CD4-positive, alpha-beta T cell treated with Interleukin-21 for 1 hour (primary cell): ENCODE results near the gene TFPT.
A peak's percentile ranks its signal among the peaks of the same experiment; 100 is the strongest.

Source experiments
- DNase-seq: peaks from one replicate; pipeline ENCODE4 v3.0.0-alpha.2; 2020

Gene TFPT

GRCh38 chr19:54115109-54116063 is at the start of gene TFPT, which contains the start of gene PRPF31:
Gene TFPT (minus strand): TSS chr19:54115657. CDS start chr19:54115269, 388 bp downstream.
Gene PRPF31 (plus strand): TSS chr19:54115754. CDS start chr19:54118279, 2,525 bp downstream.
- peak; percentile 97 for DNase-seq

DNA sequence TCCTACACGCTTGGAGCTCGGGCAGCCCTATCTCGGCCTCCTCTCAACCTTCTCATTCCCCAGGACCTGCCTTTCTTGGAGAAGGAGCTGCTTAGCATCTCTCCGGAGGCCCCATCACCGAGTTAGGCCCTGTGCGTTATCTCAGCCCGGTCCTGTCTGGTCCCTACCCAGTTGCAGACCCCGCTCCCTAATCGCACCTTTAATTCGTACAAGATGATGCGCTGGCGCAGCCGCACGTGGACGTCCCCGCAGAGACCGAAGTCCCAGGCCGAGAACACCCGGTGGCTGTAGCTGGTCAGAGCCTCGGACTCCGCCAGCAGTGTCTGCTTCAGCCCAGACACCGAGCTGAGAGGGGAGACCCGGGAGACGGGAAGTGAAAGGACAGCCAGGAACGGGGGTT is 49.8 kb upstream of the TFPT start:
- DNase-seq, result no peak

DNA sequence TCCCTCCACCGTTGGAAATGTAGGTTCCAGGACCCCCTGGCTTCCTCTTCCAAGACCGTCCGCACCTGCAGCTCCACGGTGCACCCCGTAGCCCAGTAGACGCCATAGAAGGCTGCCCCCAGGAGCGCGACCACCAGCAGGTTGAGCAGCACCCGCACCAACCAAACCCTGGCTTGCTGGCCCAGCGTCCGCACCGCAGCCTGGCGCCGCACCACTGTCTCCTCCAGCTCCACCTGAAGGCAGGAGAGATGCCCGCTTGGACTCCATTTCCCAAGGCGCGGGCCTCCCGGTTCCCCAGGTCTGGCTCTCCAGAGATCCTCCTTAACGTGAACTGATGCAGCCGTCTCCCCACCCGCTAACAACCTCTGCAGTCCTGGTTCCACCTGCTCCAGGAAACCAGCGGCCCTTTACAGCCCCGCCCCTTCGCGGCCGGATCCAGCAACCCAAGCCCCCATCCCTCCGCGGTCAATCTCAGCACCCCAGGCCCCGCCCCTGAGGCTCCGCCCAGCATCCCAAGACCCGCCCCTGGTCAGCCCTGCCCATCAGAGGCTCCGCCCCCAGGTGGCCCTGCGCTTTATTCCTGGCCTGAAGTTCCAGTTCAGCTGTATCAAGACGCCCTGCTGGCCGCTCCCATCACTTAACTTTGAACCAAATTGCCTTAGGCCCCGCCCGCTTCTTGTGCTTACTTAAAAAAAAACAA is 49.1 kb upstream of the TFPT start:
- peak; percentile 81 for DNase-seq

GRCh38 chr19:54162884-54163283 is 47.4 kb upstream of the TFPT start:
- DNase-seq, result no peak

DNA sequence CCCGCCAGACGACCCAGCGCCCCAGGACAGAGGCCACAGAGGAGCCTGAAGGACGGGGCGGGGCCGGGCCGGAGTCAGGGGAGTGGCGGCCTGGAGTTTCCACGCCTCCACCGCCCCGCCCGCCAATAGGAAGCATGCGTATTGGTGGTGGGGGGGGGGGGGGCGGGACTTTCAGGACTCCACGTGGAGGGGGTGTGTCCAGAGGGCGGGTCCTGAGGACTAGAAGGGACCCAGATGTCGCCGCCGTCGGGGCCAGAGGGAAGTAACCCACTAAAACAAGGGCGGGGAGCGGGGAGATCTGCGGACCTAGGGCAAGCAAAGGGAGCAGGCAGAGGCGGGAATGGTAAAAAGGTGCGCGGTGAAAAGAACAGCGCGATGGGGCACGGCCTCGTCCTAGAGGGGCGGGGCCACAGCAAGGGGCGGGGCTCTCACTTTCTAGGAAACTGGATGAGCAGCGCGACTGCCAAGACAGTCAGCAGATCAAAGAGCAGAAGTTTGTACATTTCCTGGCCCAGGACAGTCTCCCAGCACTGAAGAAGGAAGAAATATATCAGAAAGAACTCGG is 46.9 kb upstream of the TFPT start:
- DNase-seq, result peak; percentile 81

DNA sequence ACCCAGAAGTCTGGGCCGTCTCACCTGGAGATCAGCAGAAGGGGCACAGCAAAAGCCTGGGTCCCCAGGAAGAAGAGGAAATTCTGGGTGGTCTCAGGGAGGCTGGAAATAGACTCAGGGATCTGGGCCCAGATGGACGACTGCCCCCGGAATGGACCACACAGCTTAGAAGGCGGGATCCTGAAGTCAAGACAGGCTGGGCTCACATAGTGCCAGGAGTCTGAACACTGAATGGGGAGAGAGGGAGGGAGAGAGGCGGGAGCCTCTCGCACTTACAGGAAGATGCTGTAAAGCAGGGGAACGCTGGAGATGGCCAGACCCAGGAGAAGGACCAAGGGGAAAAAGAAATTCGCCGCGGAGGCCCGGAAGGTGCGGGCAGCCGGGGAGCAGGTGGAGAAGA is 45.4 kb upstream of the TFPT start:
- DNase-seq, result no peak

- no peak for DNase-seq
These were observed 44.8 kb upstream of the TFPT start for GRCh38 chr19:54160182-54160811.

- DNase-seq, result peak; percentile 100
These were observed 44.1 kb upstream of the TFPT start, which contains the start of gene LENG1 for GRCh38 chr19:54159352-54160181. Gene LENG1 (minus strand): TSS chr19:54159721. CDS start chr19:54159695, 26 bp downstream.

GRCh38 chr19:54158812-54159351 is 43.4 kb upstream of the TFPT start:
- DNase-seq, result peak; percentile 33

GRCh38 chr19:54156953-54157352 is 41.5 kb upstream of the TFPT start:
- no peak for DNase-seq

DNA sequence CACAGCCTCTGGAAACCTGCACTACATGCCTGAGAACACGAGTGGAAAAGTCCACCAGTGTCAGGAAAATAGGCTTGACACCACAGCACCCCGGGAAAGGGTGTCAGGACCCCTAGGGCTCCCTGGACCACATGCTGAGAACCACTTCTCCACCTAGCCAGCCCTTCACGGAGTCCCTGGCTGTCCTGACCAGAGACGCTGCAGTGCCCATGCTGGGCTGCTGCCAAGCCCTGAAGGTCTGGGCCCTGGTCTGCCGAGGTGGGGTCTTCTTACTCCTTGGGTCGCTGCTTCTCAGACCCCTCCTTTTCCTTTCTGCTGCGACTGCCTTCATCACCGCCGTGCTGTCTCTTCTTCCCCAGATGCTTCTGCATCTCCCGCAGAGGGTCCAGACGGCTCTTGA is 41.0 kb upstream of the TFPT start:
- no peak for DNase-seq

DNA sequence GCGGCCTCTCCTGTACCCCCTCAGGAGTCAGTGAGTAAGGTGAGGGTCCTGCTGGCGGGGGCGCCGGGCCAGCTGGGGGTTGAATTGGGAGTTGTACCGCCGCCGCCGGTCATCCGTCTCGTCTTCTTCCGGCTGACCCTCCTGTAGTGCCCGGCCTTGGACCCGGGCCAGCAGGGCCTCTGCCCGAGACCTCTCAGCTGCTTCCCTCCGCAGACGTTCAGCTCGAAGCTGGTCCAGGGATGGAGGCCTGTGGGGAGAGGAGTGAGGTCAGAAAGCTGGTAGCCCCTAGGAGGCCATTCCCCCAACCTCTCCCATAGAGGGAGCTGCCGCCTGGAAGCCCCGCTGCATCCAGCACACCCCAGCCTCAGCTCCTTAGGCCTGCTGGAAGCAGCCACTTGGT is 40.2 kb upstream of the TFPT start:
- DNase-seq, result no peak

- DNase-seq, result peak; percentile 37
These were observed 39.3 kb upstream of the TFPT start for GRCh38 chr19:54154603-54155345.

DNA sequence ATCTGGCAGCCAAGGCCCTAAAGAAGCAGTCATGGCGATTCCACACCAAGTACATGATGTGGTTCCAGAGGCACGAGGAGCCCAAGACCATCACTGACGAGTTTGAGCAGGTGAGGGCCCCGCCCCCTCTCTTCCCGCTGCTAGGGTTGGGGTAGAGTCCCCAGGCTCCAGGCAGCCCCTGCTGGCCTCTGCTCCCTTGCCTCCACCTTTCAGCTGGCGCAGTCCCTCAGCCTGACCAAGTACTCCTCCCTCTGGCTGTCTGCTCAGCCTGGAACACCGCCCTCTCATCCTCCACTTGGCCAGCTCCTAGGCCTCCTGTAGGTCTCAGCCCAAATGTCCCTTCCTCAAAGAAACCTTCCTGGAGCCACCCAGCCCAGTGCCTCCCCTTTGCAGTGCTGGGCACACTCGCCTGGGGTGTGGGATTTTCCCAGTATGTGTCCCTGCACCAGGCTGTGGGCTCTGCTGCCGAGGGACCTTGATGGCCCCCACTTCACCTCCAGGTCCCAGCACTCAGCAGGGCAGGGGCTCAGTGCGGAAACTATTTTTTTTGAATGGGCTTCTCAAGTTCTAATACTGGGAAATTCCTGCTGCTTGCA is 38.4 kb upstream of the TFPT start:
- no peak for DNase-seq

GRCh38 chr19:54152878-54153524 is 37.5 kb upstream of the TFPT start:
- DNase-seq, result no peak

- DNase-seq, result no peak
These were observed 36.8 kb upstream of the TFPT start for GRCh38 chr19:54152267-54152666.

DNA sequence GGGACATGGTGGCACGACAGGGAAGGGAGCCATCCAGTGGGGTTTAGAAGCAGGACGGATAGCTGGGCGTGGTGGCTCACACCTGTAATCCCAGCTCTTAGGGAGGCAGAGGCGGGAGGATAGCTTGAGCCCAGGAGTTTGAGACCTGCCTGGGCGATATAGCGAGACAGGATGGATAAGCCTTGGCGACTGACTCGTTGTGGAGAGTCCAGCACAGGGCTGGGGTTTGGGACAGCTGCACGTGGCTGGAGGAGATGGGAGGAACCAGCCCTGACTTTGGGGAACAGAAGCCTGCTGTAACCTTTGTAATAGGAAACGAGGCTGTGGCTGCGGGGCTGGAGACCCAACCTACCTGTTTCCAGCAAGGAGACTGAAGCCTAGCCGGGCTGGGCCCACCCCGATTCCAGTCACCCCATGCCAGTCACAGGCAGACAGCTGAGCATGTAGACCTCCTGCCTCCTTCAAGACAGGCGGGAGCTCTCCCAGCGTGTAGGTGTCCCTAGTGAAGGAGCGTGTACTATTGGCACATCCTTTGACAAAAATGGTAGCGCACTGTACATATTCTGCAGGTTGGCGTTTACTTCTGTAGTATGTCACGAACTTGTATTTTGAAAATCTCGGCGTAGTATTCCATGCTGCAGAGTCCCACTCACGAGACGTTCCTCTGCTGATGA is 36.0 kb upstream of the TFPT start:
- DNase-seq, result no peak

DNA sequence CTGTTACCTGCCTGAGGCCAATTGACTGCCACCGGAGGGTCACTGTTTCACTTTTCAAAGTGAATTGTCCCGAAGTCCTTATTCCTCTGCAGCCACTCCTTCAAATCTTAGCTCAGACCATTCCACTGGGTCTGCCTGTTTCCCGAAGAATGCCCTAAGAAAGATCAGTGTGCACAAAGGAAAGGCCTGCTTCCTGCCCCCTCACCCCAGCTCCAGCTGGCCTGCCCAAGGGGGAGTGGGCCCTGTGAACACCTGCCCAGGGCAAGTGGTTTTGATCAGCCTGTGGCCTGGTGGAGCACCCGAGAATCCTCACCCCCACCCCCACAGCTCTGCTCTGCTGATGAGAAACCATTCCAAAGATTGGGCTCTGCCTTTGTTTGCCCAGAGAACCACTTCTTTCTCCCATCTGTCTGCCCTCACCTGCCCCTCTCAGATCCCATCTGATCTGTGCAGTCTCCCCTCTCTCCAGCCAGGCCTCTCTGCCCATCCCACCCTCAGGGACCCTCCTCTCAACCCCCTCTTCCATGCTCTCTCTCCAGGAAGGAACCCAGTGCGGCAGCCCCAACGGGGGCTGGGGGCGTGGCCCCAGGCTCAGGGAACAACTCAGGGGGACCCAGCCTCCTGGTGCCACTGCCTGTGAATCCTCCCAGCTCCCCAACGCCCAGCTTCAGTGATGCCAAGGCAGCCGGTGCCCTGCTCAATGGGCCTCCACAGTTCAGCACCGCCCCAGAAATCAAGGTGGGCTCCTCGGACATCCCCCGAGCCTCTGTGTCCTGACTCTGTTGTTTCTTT is 33.8 kb upstream of the TFPT start:
- no peak for DNase-seq

DNA sequence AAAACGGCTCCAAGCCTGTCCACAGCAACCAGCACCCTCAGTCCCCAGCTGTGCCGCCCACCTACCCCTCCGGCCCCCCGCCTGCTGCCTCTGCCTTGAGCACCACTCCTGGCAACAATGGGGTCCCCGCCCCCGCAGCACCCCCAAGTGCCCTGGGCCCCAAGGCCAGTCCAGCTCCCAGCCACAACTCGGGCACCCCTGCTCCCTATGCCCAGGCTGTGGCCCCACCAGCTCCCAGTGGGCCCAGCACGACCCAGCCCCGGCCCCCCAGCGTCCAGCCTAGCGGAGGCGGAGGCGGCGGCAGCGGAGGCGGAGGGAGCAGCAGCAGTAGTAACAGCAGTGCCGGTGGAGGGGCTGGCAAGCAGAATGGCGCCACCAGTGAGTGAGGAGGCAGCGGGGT is 32.7 kb upstream of the TFPT start:
- no peak for DNase-seq
